Measurements from ENCODE around the gene EEFSEC. TPM values are rescaled to one million over a fixed set of nuclear protein-coding genes. Genes with fewer than 3 reads are reported as not detected.

EEFSEC gene
- total and polyA plus RNA-seq, 4 donors = 9.8 to 20.1 (median 11.6) TPM

- Histone ChIP-seq H3K36me3 (ENCODE audit: control insufficient read depth in 4 of 4, insufficient read depth in 4 of 4, low read length in 4 of 4) (no peaks in the 10 kb centered on the region), H3K4me1 (ENCODE audit: control insufficient read depth in 5 of 5, insufficient read depth in 5 of 5, low read length in 5 of 5) (peaks cover 0 to 2% (median 0%) of the 10 kb centered on the region in 5 donors), H3K27me3 (ENCODE audit: control insufficient read depth in 3 of 3, insufficient read depth in 3 of 3, low read length in 2 of 3) (peaks cover 0 to 23% (median 16%) of the 10 kb centered on the region in 3 donors), H3K9ac (ENCODE audit: insufficient read depth in 1 of 2, low read length in 2 of 2) (no peak overlapping the region), H3K9me3 (ENCODE audit: control insufficient read depth in 4 of 4, insufficient read depth in 3 of 4, low read length in 3 of 4) (no peaks in the 10 kb centered on the region), H3K27ac (ENCODE audit: low read depth in 1 of 2, low read length in 1 of 2) (no peak overlapping the region), H3K4me3 (no peak overlapping the region)
- DNase-seq (no peak), ATAC-seq (ENCODE audit: insufficient read depth, low FRiP score) (no peak)
- WGBS, 2 donors = 93 to 95% methylated on average over 15 of the region's 15 CpGs
- no peak for TF ChIP-seq CTCF (IDR thresholded peaks at IDR 0.05; ENCODE audit: control extremely low read depth, extremely low read depth)
These were observed 274.0 kb downstream of the EEFSEC start for GRCh38 chr3:128427175-128427857.

GRCh38 chr3:128427872-128428822 lies 274.9 kb downstream of the EEFSEC start:
- ATAC-seq (ENCODE audit: insufficient read depth, low FRiP score) (no peak), DNase-seq (no peak)
- H3K9me3 ChIP-seq (ENCODE audit: control insufficient read depth in 4 of 4, insufficient read depth in 3 of 4, low read length in 3 of 4) = no peaks in the 10 kb centered on the region
- H3K36me3 ChIP-seq (ENCODE audit: control insufficient read depth in 4 of 4, insufficient read depth in 4 of 4, low read length in 4 of 4) = no peaks in the 10 kb centered on the region
- no peak overlapping the region for H3K4me3 ChIP-seq
- no peak overlapping the region for H3K27ac ChIP-seq (ENCODE audit: low read depth in 1 of 2, low read length in 1 of 2)
- no peak for TF ChIP-seq CTCF (IDR thresholded peaks at IDR 0.05; ENCODE audit: control extremely low read depth, extremely low read depth)
- no peak overlapping the region for H3K9ac ChIP-seq (ENCODE audit: insufficient read depth in 1 of 2, low read length in 2 of 2)
- peaks cover 0 to 6% (median 0%) of the 10 kb centered on the region in 5 donors for H3K4me1 ChIP-seq (ENCODE audit: control insufficient read depth in 5 of 5, insufficient read depth in 5 of 5, low read length in 5 of 5)
- 92% methylated on average over 19 of the region's 19 CpGs for WGBS, 2 donors
- peaks cover 0 to 24% (median 19%) of the 10 kb centered on the region in 3 donors for H3K27me3 ChIP-seq (ENCODE audit: control insufficient read depth in 3 of 3, insufficient read depth in 3 of 3, low read length in 2 of 3)

- TF ChIP-seq CTCF (IDR thresholded peaks at IDR 0.05; ENCODE audit: control extremely low read depth, extremely low read depth) = no peak
- peaks cover 0 to 34% (median 28%) of the 10 kb centered on the region in 3 donors for H3K27me3 ChIP-seq (ENCODE audit: control insufficient read depth in 3 of 3, insufficient read depth in 3 of 3, low read length in 2 of 3)
- no peak for ATAC-seq (ENCODE audit: insufficient read depth, low FRiP score)
These were observed 276.0 kb downstream of the EEFSEC start for GRCh38 chr3:128429275-128429674.

More at GRCh38 chr3:128429275-128429674, 276.0 kb downstream of the EEFSEC start:
- Histone ChIP-seq H3K27ac (ENCODE audit: low read depth in 1 of 2, low read length in 1 of 2) (no peak overlapping the region), H3K36me3 (ENCODE audit: control insufficient read depth in 4 of 4, insufficient read depth in 4 of 4, low read length in 4 of 4) (no peaks in the 10 kb centered on the region), H3K4me3 (no peak overlapping the region), H3K9me3 (ENCODE audit: control insufficient read depth in 4 of 4, insufficient read depth in 3 of 4, low read length in 3 of 4) (no peaks in the 10 kb centered on the region), H3K9ac (ENCODE audit: insufficient read depth in 1 of 2, low read length in 2 of 2) (no peak overlapping the region), H3K4me1 (ENCODE audit: control insufficient read depth in 5 of 5, insufficient read depth in 5 of 5, low read length in 5 of 5) (peaks cover 0 to 6% (median 0%) of the 10 kb centered on the region in 5 donors)
- WGBS, 2 donors = 94 to 95% methylated on average over 15 of the region's 15 CpGs
- no peak for DNase-seq

All from lung (tissue), 12 donors.